Esophagus muscularis mucosa (tissue), 3 donors: ENCODE data around the gene PSKH1.

Source experiments
- POLR2A ChIP-seq: fragments of 450-650 bp; IDR thresholded peaks from one replicate; pipeline ENCODE4 v1.6.1; 2017; ENCODE audit warnings: antibody characterized with exemption, moderate library complexity, mild to moderate bottlenecking, low read depth
- POLR2AphosphoS5 ChIP-seq, 2 donors: sonication (generic); formaldehyde crosslinking; IDR thresholded peaks; one replicate each; pipeline ENCODE4 v1.6.1; 2017; ENCODE audit warnings: antibody characterized with exemption in 2 of 2
- TF ChIP-seq, protein P1 (sequence below), 3 experiments: fragments of 200-600 bp in 2 of 3; fragments of 450-650 bp in 1 of 3; sonication (generic) in 2 of 3; IDR thresholded peaks; one replicate each; pipeline ENCODE4 v1.5.1; 2017 to 2019; ENCODE audit warnings: antibody characterized with exemption in 3 of 3, mild to moderate bottlenecking in 2 of 3, moderate library complexity in 1 of 3

DNA sequence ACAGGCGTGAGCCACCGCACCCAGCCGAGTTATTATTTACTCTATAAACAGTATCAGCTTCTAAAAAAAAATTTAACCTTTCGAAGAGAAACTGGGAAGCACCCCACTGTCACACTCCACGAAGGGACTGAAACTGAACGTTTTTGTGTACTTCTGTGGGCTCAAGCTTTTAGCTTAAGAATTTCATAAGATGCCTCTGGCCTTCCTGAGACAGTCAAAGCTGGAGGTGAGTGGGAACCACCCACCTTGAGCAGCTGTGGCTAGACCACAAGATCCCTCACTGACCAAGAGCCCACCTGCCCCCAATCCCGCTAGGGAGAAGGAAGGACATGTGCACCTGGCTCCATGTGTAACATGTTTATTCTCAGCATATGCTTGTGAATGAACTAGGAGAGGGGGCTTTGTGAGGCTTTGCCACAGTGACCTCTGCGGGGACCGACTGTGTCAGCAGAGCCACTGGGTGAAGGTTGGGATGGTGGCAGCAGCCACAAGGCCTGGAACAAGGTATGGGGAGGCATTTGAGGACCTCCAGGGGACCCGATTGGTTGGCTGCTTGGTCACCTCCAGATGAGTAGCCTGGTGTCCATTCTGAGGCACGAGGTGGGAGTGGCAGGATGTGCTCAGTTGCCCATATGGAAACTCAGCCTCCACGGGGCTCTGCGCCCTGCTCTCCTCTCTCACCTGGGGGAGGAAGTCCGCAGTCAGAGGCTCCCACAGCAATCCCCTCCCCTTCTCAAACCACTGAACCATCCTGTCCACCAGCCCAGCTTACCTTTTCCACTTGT is 82.5 kb downstream of the PSKH1 start:
- TF ChIP-seq POLR2A (no peak), POLR2AphosphoS5 (IDR thresholded peaks at IDR 0.05) (no peak)
- TF ChIP-seq, protein P1, sequence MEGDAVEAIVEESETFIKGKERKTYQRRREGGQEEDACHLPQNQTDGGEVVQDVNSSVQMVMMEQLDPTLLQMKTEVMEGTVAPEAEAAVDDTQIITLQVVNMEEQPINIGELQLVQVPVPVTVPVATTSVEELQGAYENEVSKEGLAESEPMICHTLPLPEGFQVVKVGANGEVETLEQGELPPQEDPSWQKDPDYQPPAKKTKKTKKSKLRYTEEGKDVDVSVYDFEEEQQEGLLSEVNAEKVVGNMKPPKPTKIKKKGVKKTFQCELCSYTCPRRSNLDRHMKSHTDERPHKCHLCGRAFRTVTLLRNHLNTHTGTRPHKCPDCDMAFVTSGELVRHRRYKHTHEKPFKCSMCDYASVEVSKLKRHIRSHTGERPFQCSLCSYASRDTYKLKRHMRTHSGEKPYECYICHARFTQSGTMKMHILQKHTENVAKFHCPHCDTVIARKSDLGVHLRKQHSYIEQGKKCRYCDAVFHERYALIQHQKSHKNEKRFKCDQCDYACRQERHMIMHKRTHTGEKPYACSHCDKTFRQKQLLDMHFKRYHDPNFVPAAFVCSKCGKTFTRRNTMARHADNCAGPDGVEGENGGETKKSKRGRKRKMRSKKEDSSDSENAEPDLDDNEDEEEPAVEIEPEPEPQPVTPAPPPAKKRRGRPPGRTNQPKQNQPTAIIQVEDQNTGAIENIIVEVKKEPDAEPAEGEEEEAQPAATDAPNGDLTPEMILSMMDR (IDR thresholded peaks at IDR 0.05), result no peak
